HG03025 (cell line): ENCODE results near the gene PDK3.

Experiments
- ATAC-seq: cut with Tn5 transposase; IDR thresholded peaks from one replicate; pipeline ENCODE4 v1.9.1; 2021; ENCODE audit warnings: mild to moderate bottlenecking, moderate library complexity; ENCODE audit not compliant: unreplicated experiment, low FRiP score

PDK3 gene

DNA sequence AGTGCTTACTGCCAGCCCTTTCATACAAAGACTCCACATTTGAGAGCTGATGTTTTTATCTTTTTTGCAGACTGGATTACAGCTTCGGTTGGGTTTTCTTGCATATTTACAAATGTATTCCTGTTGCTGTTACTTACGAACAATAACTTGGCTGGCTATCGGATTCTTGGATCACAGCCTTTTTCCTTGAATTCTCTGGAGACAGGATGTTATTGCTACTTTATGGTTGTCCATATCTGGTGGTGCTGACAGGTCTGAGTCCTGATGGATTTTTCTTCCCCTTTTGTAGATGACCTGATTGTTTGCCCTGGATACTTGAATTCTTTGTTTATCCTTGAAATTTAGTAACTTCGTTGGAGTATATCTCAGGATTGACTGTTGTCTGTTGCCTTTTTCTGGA, 77.7 kb downstream of the PDK3 start:
- ATAC-seq, result no peak

DNA sequence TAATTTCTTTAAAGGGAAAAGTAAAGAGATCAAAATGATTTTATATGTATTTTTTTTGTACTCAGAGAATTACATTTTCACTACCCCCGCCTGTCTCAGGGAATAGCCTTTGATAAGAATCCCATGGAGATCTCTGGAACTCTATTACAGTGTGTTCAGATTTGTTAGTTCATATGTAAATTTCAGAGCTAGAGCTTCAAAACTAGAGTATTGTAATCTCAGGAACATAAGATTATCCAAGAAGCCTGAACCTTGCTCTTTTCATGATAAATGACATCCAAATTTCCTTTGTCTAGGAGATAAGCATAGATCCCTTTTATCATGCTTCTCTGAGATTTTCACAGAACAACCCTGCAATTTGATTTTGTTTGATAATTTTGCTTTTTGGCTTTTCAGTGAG, 82.9 kb downstream of the PDK3 start:
- no peak for ATAC-seq

DNA sequence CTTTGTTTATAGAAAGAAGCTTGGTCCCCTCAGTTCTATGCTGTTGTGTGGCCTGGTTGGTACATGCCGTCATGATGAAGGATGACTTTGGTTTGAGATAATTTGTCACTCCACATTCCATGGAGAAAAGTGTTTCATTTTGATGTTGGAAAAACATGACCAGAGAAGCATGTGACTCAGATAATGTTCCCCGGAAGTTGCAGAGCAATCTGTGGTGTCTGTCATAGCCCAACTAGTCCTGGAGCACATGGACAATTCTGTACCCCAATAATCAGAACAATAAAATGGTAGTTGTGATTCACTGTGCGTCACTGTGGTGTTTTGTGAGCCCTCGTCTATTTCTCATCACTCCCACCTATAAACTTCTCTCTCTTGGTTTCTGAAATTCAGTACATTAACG, 85.1 kb downstream of the PDK3 start:
- ATAC-seq, result no peak

DNA sequence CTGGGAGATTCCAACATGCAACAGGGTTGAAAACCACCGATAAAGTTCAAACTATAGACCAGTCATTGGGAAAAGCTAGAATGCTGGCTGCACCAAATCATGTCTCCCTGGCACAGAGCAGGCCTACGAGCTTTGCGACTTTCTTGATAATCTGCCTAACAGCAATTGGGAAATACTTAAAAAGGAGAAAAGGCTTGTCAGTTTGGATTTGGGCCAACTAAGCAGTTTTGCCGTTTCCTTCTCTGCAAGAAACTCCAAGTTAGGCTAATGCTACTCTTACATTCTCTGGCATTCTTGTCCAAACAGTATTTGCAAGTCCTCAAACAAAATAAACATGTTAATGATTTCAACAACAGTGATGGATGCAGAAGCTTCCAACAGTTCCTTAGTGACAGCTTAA, 87.9 kb downstream of the PDK3 start:
- no peak for ATAC-seq

DNA sequence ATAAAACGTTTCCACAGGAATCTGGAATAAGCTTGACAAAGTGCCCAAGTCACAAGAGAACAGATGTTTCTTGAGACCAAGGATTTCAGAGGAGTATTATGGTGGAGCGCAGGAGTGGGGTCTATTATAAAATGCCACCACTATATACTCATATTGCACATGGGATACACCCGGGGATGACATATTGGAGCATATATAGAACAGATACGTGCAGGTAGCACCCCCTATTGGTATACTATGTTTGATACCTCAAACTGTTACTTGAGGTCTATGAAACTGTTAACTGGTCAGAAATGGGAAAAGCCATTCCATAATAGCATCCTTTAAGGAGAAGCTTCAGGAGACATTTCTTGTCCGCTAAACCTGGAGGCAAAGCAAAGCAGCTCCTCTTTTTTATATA, 96.0 kb downstream of the PDK3 start:
- ATAC-seq, result no peak

DNA sequence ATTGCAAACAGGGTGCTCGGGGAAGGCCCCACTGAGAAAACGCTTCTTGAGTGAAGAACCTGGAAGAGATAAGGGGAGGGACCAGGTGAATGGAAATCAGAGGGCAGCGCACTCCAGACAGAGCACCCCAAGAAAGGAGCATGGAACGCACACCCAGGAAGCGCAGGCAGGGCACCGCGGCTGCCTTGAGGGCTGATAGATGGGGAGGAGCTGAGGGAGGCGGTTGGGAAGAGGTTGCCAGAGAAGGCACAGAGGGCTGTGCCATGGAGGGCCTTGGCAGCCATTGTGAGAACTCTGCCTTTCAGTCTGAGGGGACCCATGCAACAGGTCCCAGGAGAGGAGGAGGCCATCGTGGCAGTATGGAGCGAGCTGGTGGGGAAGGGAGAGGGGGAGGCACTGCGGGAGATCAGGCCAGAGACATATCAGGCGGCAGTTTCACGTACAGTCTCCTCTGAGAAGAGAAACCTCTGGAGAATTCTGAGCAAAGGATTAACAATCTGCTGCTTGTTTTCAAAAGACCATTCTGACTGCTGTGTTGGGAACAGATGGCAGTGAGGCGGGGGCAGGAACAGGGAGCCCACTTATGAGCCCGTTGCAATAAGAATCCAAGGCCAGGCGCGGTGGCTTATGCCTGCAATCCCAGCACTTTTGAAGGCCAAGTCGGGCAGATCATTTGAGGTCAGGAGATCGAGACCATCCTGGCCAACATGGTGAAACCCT, 98.4 kb downstream of the PDK3 start:
- ATAC-seq, result no peak

DNA sequence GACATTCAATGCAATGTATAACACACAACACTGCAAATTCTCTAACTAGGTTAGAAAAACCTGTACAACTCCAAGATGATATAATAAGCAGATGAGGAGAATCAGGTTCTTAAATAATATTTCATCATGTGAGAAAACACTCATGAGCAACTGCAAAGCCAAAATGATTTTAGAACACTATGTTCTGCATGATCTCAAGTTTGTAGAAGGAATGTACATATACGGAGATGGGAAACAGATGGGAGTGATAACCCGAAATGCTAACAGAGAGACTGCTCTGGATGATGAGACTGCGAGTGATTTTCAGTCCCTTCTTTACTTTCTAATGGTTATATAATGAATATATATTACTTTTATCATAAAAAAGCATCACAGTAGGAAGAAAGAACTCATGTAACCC, 101.2 kb downstream of the PDK3 start:
- ATAC-seq, result no peak

DNA sequence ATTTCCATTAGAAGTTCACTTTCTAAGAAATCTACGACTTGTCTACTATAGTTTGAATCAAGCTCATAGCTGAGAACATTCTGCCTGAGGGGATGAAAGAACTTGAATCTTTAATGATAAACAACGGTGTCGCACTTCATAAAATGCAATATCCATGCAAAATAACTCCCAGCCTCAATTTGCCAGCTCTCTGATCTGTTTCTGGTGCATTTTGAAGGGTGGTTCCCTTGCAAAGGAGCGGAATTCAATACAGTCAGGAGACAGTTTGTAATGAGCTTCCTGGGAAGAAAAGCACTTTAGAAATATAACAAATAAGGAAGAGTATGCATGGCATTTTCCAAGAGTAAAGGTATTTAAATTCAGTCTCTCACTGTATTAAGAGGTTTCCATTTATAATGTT, 102.1 kb downstream of the PDK3 start:
- no peak for ATAC-seq

DNA sequence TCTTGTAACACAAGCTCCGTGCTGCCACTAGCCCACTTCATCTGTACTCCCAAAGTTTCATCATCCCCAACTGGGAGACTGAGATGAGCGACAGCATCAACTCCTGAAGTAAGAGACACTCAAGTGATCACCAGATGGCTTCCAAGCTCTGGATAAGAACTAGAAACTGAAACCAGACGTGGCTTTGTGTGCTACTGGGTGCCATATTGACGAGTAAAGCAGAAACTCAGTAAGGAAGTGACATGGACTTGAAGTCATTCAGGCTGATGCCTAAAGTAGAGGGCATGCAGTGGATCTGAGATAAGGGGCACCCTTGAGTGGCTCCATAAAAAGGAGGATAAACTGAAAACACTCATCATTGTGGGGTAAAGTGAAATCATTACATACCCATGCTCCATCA, 109.7 kb downstream of the PDK3 start:
- ATAC-seq, result no peak

DNA sequence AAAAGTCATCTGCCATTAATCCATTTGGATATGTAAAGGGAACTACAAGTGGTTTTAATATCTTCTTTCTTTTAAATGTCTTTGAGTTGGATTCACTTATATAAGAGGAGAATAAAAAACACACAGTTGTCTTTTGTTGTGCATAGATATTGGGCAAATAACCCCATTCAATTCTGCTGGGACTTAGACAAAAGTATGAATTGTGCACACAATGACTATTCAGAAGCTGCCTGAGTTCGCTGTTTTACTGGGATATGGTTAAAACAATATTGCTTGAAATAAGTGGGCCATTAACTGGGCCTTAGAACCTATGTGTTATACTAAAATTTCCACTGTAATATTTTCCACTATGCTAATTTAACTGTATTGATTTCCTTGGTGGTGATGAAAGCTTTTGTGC, 110.4 kb downstream of the PDK3 start:
- no peak for ATAC-seq

DNA sequence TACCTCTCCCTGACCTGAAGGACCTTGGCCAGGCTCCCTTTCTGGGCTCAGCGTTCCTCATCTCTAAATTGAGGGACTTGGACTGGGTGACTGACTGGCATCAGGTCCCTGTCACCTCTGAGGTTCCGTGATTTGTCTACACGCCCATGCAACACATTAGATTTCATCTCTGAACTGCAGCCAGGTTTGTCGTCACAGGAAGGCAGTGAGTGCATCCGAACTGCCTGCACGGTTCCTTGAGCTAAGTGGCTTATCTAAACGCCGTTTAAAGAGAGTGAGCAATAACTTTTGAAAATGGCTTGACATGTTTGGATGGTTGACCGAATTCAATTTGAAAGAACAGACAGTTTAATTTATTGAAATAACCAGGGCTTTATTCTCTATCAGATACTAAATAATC, 112.0 kb downstream of the PDK3 start:
- ATAC-seq, result no peak
